GM12872 (cell line): ENCODE data around the gene DUSP8.

Source experiments
- TF ChIP-seq, protein P1 (sequence below): IDR thresholded peaks from 3 replicates; pipeline ENCODE4 v1.5.1; 2011; ENCODE audit warnings: low read depth, mild to moderate bottlenecking, low read length, moderate library complexity; ENCODE audit not compliant: insufficient read depth

Gene DUSP8

DNA sequence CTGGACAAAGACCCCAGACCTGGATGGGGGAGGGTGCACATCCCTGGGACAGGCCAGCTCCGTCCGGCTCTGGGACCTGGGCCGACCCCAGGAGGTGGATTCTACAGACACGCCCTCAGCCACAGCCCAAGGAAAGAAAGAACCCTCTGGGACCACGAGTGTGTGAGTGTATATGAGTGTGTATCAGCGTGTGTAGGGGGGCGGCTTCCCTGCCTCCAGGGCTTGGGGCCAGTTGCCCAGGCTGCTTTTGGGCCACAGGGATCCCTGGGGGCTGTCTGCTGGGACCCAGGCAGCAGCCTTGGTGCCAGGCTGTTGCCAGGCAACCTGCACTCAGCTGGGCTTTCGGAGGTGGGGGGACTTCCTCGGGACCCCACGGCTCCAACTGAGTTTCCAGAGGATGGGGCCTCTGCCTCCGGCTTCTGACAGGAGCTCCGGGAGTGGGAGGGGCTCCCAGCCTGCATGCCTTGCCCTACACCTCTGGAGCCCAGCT lies 8.9 kb downstream of the DUSP8 start:
- TF ChIP-seq, protein P1, sequence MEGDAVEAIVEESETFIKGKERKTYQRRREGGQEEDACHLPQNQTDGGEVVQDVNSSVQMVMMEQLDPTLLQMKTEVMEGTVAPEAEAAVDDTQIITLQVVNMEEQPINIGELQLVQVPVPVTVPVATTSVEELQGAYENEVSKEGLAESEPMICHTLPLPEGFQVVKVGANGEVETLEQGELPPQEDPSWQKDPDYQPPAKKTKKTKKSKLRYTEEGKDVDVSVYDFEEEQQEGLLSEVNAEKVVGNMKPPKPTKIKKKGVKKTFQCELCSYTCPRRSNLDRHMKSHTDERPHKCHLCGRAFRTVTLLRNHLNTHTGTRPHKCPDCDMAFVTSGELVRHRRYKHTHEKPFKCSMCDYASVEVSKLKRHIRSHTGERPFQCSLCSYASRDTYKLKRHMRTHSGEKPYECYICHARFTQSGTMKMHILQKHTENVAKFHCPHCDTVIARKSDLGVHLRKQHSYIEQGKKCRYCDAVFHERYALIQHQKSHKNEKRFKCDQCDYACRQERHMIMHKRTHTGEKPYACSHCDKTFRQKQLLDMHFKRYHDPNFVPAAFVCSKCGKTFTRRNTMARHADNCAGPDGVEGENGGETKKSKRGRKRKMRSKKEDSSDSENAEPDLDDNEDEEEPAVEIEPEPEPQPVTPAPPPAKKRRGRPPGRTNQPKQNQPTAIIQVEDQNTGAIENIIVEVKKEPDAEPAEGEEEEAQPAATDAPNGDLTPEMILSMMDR, result no peak

GRCh38 chr11:1562469-1563148 lies 9.5 kb downstream of the DUSP8 start:
- TF ChIP-seq, protein P1, result no peak

DNA sequence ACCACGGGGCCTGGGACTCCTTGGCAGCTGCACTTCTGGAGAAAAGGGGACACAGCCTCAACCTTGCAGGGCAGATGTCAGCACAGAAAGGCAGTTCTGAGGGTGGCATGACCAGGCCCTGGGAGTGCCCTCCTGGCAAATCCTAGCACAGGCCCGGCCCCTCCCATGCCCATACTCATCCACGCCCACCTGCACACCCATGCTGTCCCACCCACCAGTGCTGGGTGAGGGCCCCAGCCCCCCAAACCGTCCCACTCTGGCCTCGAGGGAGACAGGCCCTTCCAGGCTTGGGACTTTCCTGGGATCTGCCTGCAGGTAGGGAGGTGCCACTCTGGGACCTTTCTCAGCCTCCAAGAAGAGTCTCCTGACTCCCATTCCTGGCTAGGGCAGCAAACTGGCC lies 10.1 kb downstream of the DUSP8 start:
- TF ChIP-seq, protein P1, result no peak

DNA sequence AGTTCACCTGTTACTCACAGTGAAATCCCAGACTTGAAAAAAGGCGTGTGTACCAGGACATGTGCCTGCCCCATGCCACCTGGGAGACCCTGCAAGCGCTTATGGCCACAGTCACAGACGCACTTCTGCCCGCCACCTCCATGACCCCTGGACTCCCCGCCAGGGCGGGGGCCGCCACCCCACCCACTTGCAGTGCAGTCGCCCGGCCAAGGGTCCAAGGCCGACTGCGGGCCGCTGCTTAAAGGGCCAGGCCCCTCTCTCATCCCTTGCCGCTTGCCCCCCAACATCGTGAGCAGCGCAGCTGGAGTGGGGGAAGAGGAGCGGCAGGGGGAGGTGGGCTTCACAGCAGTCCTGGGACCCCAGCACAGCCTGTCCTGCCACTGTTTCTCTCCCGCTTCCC lies 10.8 kb downstream of the DUSP8 start:
- TF ChIP-seq, protein P1, result no peak

- TF ChIP-seq, protein P1, result no peak
Measured at GRCh38 chr11:1560649-1561251, 11.3 kb downstream of the DUSP8 start.

- TF ChIP-seq, protein P1, result no peak
Measured at GRCh38 chr11:1560002-1560648, 11.9 kb downstream of the DUSP8 start.

GRCh38 chr11:1559111-1559951 lies 12.7 kb downstream of the DUSP8 start:
- TF ChIP-seq, protein P1, result no peak
